HEK293T (cell line): ENCODE data around the gene HSP90AA1.

Experiments
- ARNT ChIP-seq: fragments of 450-650 bp; IDR thresholded peaks from 2 replicates; pipeline ENCODE4 v1.6.1; 2017; ENCODE audit warnings: mild to moderate bottlenecking
- ELF4 ChIP-seq: fragments of 450-650 bp; IDR thresholded peaks from 2 replicates; pipeline ENCODE4 v1.6.1; 2017; ENCODE audit warnings: antibody characterized with exemption
- FOXA1 ChIP-seq: fragments of 450-650 bp; IDR thresholded peaks from 2 replicates; pipeline ENCODE4 v1.6.1; 2016; ENCODE audit warnings: mild to moderate bottlenecking
- FOXK2 ChIP-seq: fragments of 450-650 bp; IDR thresholded peaks from 2 replicates; pipeline ENCODE4 v1.6.1; 2016; ENCODE audit warnings: mild to moderate bottlenecking
- HDGF ChIP-seq: fragments of 450-650 bp; IDR thresholded peaks from 2 replicates; pipeline ENCODE4 v1.6.1; 2017; ENCODE audit warnings: antibody characterized with exemption, borderline replicate concordance
- LEF1 ChIP-seq: fragments of 450-650 bp; IDR thresholded peaks from 2 replicates; pipeline ENCODE4 v1.6.1; 2017; ENCODE audit warnings: mild to moderate bottlenecking, borderline replicate concordance
- NFRKB ChIP-seq: fragments of 450-650 bp; IDR thresholded peaks from 2 replicates; pipeline ENCODE4 v1.6.1; 2016; ENCODE audit warnings: mild to moderate bottlenecking, moderate library complexity
- SUZ12 ChIP-seq: fragments of 450-650 bp; IDR thresholded peaks from 2 replicates; pipeline ENCODE4 v1.6.1; 2016; ENCODE audit warnings: mild to moderate bottlenecking

DNA sequence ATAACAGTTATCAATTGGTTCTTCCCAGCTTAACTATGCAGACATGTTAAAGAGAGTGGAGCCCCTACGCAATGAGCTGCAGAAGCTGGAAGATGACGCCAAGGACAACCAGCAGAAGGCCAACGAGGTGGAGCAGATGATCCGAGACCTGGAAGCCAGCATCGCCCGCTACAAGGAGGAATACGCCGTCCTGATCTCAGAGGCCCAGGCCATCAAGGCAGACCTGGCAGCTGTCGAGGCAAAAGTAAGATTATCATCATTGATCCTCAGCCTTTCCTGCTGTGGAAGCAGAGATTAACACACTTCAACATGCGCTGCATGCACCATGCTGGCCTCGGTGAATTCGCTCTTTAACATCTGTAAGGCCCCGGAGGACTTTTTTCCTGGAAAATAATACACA lies 53.6 kb downstream of the HSP90AA1 start:
- no peak for TF ChIP-seq SUZ12
- TF ChIP-seq HDGF: no peak
- TF ChIP-seq FOXK2: no peak
- no peak for TF ChIP-seq NFRKB
- TF ChIP-seq ELF4: no peak
- no peak for TF ChIP-seq LEF1
- no peak for TF ChIP-seq ARNT
- TF ChIP-seq FOXA1: no peak
